NK-92 treated with Interleukin-12 subunit alpha and Interleukin-12 subunit beta, amount 100 ng/mL, for 24 hours (cell line): Measurements from ENCODE around the gene HEPACAM.

Experiments used
- DNase-seq: peaks from one replicate; lab custom pipeline; 2025; lab: John Stamatoyannopoulos, UW

The HEPACAM gene

GRCh38 chr11:124884869-124885479 lies 50.9 kb downstream of the HEPACAM start:
- DNase-seq = no peak

GRCh38 chr11:124884340-124884739 lies 51.5 kb downstream of the HEPACAM start:
- no peak for DNase-seq

- DNase-seq = no peak
These were observed 53.3 kb downstream of the HEPACAM start for GRCh38 chr11:124882339-124883071.

- DNase-seq = no peak
These were observed 54.9 kb downstream of the HEPACAM start for GRCh38 chr11:124880958-124881357.

GRCh38 chr11:124880290-124880611 lies 55.6 kb downstream of the HEPACAM start:
- DNase-seq = no peak

GRCh38 chr11:124879493-124880289 lies 56.2 kb downstream of the HEPACAM start:
- DNase-seq = no peak

- DNase-seq = no peak
These were observed 56.9 kb downstream of the HEPACAM start for GRCh38 chr11:124878759-124879492.

- no peak for DNase-seq
These were observed 57.7 kb downstream of the HEPACAM start for GRCh38 chr11:124877910-124878758.

GRCh38 chr11:124877631-124877909 lies 58.3 kb downstream of the HEPACAM start:
- no peak for DNase-seq

GRCh38 chr11:124876818-124877630 lies 58.8 kb downstream of the HEPACAM start:
- DNase-seq = no peak

GRCh38 chr11:124875943-124876817 lies 59.7 kb downstream of the HEPACAM start:
- DNase-seq = no peak

- no peak for DNase-seq
These were observed 60.4 kb downstream of the HEPACAM start for GRCh38 chr11:124875401-124875800.

- no peak for DNase-seq
These were observed 61.1 kb downstream of the HEPACAM start for GRCh38 chr11:124874571-124875255.

- no peak for DNase-seq
These were observed 61.9 kb downstream of the HEPACAM start for GRCh38 chr11:124873951-124874350.

GRCh38 chr11:124872741-124873140 lies 63.1 kb downstream of the HEPACAM start:
- no peak for DNase-seq

- DNase-seq = no peak
These were observed 63.6 kb downstream of the HEPACAM start for GRCh38 chr11:124872280-124872679.

- no peak for DNase-seq
These were observed 65.4 kb downstream of the HEPACAM start for GRCh38 chr11:124870430-124870829.

GRCh38 chr11:124869856-124870387 lies 65.9 kb downstream of the HEPACAM start:
- DNase-seq = no peak

GRCh38 chr11:124869331-124869730 lies 66.5 kb downstream of the HEPACAM start:
- DNase-seq = no peak
